Activated T-helper 2 cell treated with anti-CD3 and anti-CD28 coated beads, Interferon-gamma antibody, Interleukin-2, Interleukin-4, amounts not matched to agents 10 μg/mL and 5 μg/mL and 100 μg/mL, durations not matched to agents 14 hours and 24 hours and 36 hours (primary cell): ENCODE data around the gene MTCH1. TPM values are rescaled to one million over a fixed set of nuclear protein-coding genes. Genes with fewer than 3 reads are reported as not detected.
"Not testable (repeated sequence)": the region's sequence is repeated elsewhere in the genome, so short reads cannot be mapped to it uniquely, and the experiment has no call there.

ENCODE experiments used
- DNase-seq: peaks from one replicate; pipeline ENCODE4 v3.0.0; 2021; ENCODE audit warnings: low spot score
- H3K27ac Mint-ChIP-seq: one replicate; pipeline ENCODE4 v1.8.0; 2021; ENCODE audit warnings: mixed read lengths
- H3K27me3 Mint-ChIP-seq: one replicate; pipeline ENCODE4 v1.8.0; 2021; ENCODE audit warnings: low read depth, mixed read lengths
- H3K36me3 Mint-ChIP-seq: one replicate; pipeline ENCODE4 v1.8.0; 2021; ENCODE audit warnings: low read depth, mixed read lengths
- H3K4me1 Mint-ChIP-seq: one replicate; pipeline ENCODE4 v1.8.0; 2021; ENCODE audit warnings: low read depth, mixed read lengths
- H3K4me3 Mint-ChIP-seq: one replicate; pipeline ENCODE4 v1.8.0; 2021; ENCODE audit warnings: low read depth, mild to moderate bottlenecking, moderate library complexity, mixed read lengths
- H3K9me3 Mint-ChIP-seq: one replicate; pipeline ENCODE4 v1.8.0; 2021; ENCODE audit warnings: mixed read lengths
- intact Hi-C: fragments of 100-400 bp; cut with micrococcal nuclease; formaldehyde crosslinking; loops from one replicate; pipeline ENCODE4 v1.15.1; 2023
- total RNA-seq: library from RNA; stranded (reverse); gene quantifications from 2 replicates; pipeline ENCODE4 v1.2.3, GENCODE V29; 2022

MTCH1 gene
- total RNA-seq, 1 donor from 2014 or later: 117 TPM

GRCh38 chr6:36940027-36940426 lies 46.0 kb downstream of the MTCH1 start:
- peaks cover 19% of the 10 kb centered on the region for H3K4me1 Mint-ChIP-seq
- H3K36me3 Mint-ChIP-seq: no peaks in the 10 kb centered on the region
- H3K9me3 Mint-ChIP-seq: no peaks in the 10 kb centered on the region
- DNase-seq: no peak
- peaks cover 35% of the 10 kb centered on the region for H3K27me3 Mint-ChIP-seq
- H3K4me3 Mint-ChIP-seq: no peak overlapping the region
- intact Hi-C loops: no loop called here
- H3K27ac Mint-ChIP-seq: no peak overlapping the region

GRCh38 chr6:36939005-36939404 lies 47.0 kb downstream of the MTCH1 start:
- DNase-seq, H3K27ac Mint-ChIP-seq, intact Hi-C loops: not testable (repeated sequence)

GRCh38 chr6:36938536-36938935 lies 47.5 kb downstream of the MTCH1 start:
- H3K4me3 Mint-ChIP-seq: no peak overlapping the region
- peaks cover 17% of the 10 kb centered on the region for H3K4me1 Mint-ChIP-seq
- H3K27me3 Mint-ChIP-seq: peaks cover 33% of the 10 kb centered on the region

More at GRCh38 chr6:36939005-36939404, 47.0 kb downstream of the MTCH1 start:
- not testable (repeated sequence) for H3K9me3 Mint-ChIP-seq, H3K4me3 Mint-ChIP-seq, H3K36me3 Mint-ChIP-seq
- Mint-ChIP-seq H3K27me3 (peaks cover 35% of the 10 kb centered on the region), H3K4me1 (peaks cover 15% of the 10 kb centered on the region)

GRCh38 chr6:36937896-36938295 lies 48.1 kb downstream of the MTCH1 start:
- Mint-ChIP-seq H3K27me3 (peaks cover 28% of the 10 kb centered on the region), H3K9me3 (no peaks in the 10 kb centered on the region)

More at GRCh38 chr6:36938536-36938935, 47.5 kb downstream of the MTCH1 start:
- no peaks in the 10 kb centered on the region for H3K36me3 Mint-ChIP-seq
- no peak overlapping the region for H3K27ac Mint-ChIP-seq
- no peaks in the 10 kb centered on the region for H3K9me3 Mint-ChIP-seq
- no peak for DNase-seq
- intact Hi-C loops: no loop called here

GRCh38 chr6:36936824-36937223 lies 49.2 kb downstream of the MTCH1 start:
- Mint-ChIP-seq H3K4me3 (no peak overlapping the region), H3K4me1 (peaks cover 14% of the 10 kb centered on the region), H3K27me3 (peaks cover 26% of the 10 kb centered on the region), H3K27ac (no peak overlapping the region), H3K9me3 (no peaks in the 10 kb centered on the region), H3K36me3 (no peaks in the 10 kb centered on the region)
- intact Hi-C loops: no loop called here
- no peak for DNase-seq

More at GRCh38 chr6:36937896-36938295, 48.1 kb downstream of the MTCH1 start:
- Mint-ChIP-seq H3K4me3 (no peak overlapping the region), H3K4me1 (peaks cover 14% of the 10 kb centered on the region), H3K27ac (no peak overlapping the region), H3K36me3 (no peaks in the 10 kb centered on the region)
- DNase-seq: no peak
- intact Hi-C loops: no loop called here

GRCh38 chr6:36934901-36935300 lies 51.1 kb downstream of the MTCH1 start:
- Mint-ChIP-seq H3K36me3 (no peaks in the 10 kb centered on the region), H3K4me3 (no peak overlapping the region), H3K27me3 (peaks cover 21% of the 10 kb centered on the region), H3K4me1 (peaks cover 9% of the 10 kb centered on the region), H3K27ac (no peak overlapping the region), H3K9me3 (no peaks in the 10 kb centered on the region)
- DNase-seq: no peak
- intact Hi-C loops: no loop called here

GRCh38 chr6:36933519-36933918 lies 52.5 kb downstream of the MTCH1 start:
- peaks cover 14% of the 10 kb centered on the region for H3K27me3 Mint-ChIP-seq
- no peak overlapping the region for H3K4me3 Mint-ChIP-seq
- H3K9me3 Mint-ChIP-seq: no peaks in the 10 kb centered on the region
- no peak for DNase-seq
- no peak overlapping the region for H3K27ac Mint-ChIP-seq
- no peaks in the 10 kb centered on the region for H3K36me3 Mint-ChIP-seq
- H3K4me1 Mint-ChIP-seq: peaks cover 9% of the 10 kb centered on the region
- intact Hi-C loops: no loop called here

GRCh38 chr6:36933102-36933501 lies 52.9 kb downstream of the MTCH1 start:
- Mint-ChIP-seq H3K27me3 (peaks cover 14% of the 10 kb centered on the region), H3K36me3 (no peaks in the 10 kb centered on the region), H3K4me1 (peaks cover 9% of the 10 kb centered on the region), H3K9me3 (no peaks in the 10 kb centered on the region), H3K4me3 (no peak overlapping the region), H3K27ac (no peak overlapping the region)
- no peak for DNase-seq
- intact Hi-C loops: no loop called here

- H3K27ac Mint-ChIP-seq: no peak overlapping the region
- intact Hi-C loops: no loop called here
- peaks cover 3% of the 10 kb centered on the region for H3K27me3 Mint-ChIP-seq
- no peak overlapping the region for H3K4me3 Mint-ChIP-seq
- peaks cover 17% of the 10 kb centered on the region for H3K4me1 Mint-ChIP-seq
- DNase-seq: no peak
- H3K9me3 Mint-ChIP-seq: no peaks in the 10 kb centered on the region
- H3K36me3 Mint-ChIP-seq: peaks cover 6% of the 10 kb centered on the region
These were observed 55.5 kb downstream of the MTCH1 start for GRCh38 chr6:36930483-36930882.

GRCh38 chr6:36929607-36930006 lies 56.4 kb downstream of the MTCH1 start:
- peaks cover 15% of the 10 kb centered on the region for H3K36me3 Mint-ChIP-seq
- no peak overlapping the region for H3K27ac Mint-ChIP-seq
- no peaks in the 10 kb centered on the region for H3K9me3 Mint-ChIP-seq
- H3K4me1 Mint-ChIP-seq: peaks cover 26% of the 10 kb centered on the region
- intact Hi-C loops: no loop called here
- H3K27me3 Mint-ChIP-seq: no peaks in the 10 kb centered on the region
- DNase-seq: no peak
- no peak overlapping the region for H3K4me3 Mint-ChIP-seq

GRCh38 chr6:36929152-36929551 lies 56.8 kb downstream of the MTCH1 start:
- peaks cover 19% of the 10 kb centered on the region for H3K36me3 Mint-ChIP-seq
- no peaks in the 10 kb centered on the region for H3K9me3 Mint-ChIP-seq
- intact Hi-C loops: no loop called here
- H3K4me3 Mint-ChIP-seq: no peak overlapping the region
- H3K4me1 Mint-ChIP-seq: peaks cover 30% of the 10 kb centered on the region
- H3K27me3 Mint-ChIP-seq: no peaks in the 10 kb centered on the region
- H3K27ac Mint-ChIP-seq: no peak overlapping the region
- no peak for DNase-seq

- Mint-ChIP-seq H3K36me3 (peaks cover 22% of the 10 kb centered on the region), H3K4me1 (peaks cover 33% of the 10 kb centered on the region), H3K4me3 (no peak overlapping the region), H3K27ac (no peak overlapping the region), H3K27me3 (no peaks in the 10 kb centered on the region), H3K9me3 (no peaks in the 10 kb centered on the region)
- intact Hi-C loops: no loop called here
- DNase-seq: no peak
These were observed 57.5 kb downstream of the MTCH1 start for GRCh38 chr6:36928547-36928918.

- no peaks in the 10 kb centered on the region for H3K9me3 Mint-ChIP-seq
- H3K36me3 Mint-ChIP-seq: peaks cover 28% of the 10 kb centered on the region
- peaks cover 33% of the 10 kb centered on the region for H3K4me1 Mint-ChIP-seq
- DNase-seq: no peak
- H3K27ac Mint-ChIP-seq: no peak overlapping the region
- no peaks in the 10 kb centered on the region for H3K27me3 Mint-ChIP-seq
- intact Hi-C loops: no loop called here
- no peak overlapping the region for H3K4me3 Mint-ChIP-seq
These were observed 58.1 kb downstream of the MTCH1 start for GRCh38 chr6:36927691-36928546.
